Adipose tissue (tissue), 3 donors: ENCODE results near the gene PTPRN2. TPM values are rescaled to one million over a fixed set of nuclear protein-coding genes. Genes with fewer than 3 reads are reported as not detected.
"Not testable (repeated sequence)": the region's sequence is repeated elsewhere in the genome, so short reads cannot be mapped to it uniquely, and the experiment has no call there.

Experiments
- H3K27ac ChIP-seq: one replicate; pipeline ENCODE4 v1.5.1; 2013; ENCODE audit warnings: low read depth, low read length
- WGBS, 3 donors: extraction: QIAGEN DNeasy Blood & Tissue Kit; methylation state at CpG; one replicate each; pipeline ENCODE4 v1.1.7; 2013; 5-methylcytosine and 5-hydroxymethylcytosine counted together
- polyA plus RNA-seq, 3 donors: library from polyadenylated mRNA; stranded (reverse); fragments of 200-250 nt; gene quantifications; one replicate each; pipeline ENCODE4 v1.2.3, GENCODE V29; 2013
- donor health status: healthy with polysubstance abuse.
- donor health status: Bipolar disorder and iron deficiency.
- donor health status: healthy.

PTPRN2 gene
- polyA plus RNA-seq, 3 donors, result 3.7 to 8.0 (median 7.3) TPM

GRCh38 chr7:158508321-158508720, 79.3 kb downstream of the PTPRN2 start:
- not testable (repeated sequence) for H3K27ac ChIP-seq
- 79 to 85% (median 82%) methylated on average over 5 to 11 of the region's 16 CpGs for WGBS, 3 donors

DNA sequence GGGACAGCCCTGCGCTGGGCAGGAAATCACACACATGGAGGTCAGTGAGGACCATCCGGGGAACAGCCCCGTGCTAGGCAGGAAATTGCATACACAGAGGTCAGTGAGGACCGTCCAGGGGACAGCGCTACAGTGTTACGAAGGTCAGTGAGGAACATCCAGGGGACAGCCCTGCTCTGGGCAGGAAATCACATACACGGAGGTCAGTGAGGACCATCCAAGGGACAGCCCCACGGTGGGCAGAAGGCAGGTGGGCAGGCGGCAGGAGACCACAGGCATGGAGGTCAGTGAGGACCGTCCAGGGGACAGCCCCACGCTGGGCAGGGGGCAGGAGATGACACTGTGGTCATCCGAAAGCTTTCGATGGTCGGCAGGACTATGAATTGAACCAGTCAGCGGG, 79.7 kb downstream of the PTPRN2 start:
- WGBS, 3 donors, result 73 to 90% (median 74%) methylated on average over 15 of the region's 15 CpGs
- H3K27ac ChIP-seq, result no peak overlapping the region

- 58 to 81% (median 64%) methylated on average over 7 of the region's 7 CpGs for WGBS, 3 donors
- not testable (repeated sequence) for H3K27ac ChIP-seq
Observed at GRCh38 chr7:158507175-158507574, 80.4 kb downstream of the PTPRN2 start.

DNA sequence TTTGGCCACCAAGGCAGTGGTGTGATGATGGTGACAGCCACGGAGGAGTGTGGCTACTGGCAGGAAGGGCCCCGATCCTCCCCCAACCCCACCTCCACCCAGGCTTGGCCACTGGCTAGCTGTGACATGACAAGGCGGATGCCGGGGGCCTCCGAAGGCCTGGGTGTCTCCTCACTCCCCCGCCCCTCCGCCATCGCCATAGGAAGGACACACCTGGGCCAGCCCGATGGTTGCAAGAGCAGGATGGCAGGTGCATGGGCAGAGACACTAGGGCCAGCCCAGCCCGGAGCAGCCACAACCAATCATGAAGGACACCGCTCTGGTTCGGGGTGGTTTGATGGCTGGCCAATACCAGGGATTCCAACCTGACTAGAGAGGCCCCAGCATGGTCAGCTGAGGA, 81.0 kb downstream of the PTPRN2 start:
- 92 to 97% (median 92%) methylated on average over 12 of the region's 12 CpGs for WGBS, 3 donors
- no peak overlapping the region for H3K27ac ChIP-seq

DNA sequence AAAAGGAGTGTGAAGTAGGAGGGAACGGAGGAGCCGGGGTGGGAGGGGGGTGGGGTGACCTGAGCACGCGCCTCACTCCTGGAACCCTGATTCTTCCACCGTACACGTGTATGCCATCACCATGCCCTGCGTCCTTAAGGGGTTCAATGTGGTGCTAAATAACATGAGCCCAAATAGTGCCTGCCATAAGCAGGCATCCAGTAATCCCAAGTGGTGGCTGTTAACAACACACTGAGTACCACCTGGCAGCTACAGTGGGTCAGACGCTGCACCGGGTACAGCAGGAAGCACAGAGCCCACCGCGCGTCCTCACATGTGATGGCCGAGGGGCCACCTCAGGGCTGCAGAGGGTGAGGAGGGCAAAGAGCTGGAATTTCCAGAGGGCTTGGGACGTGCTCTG, 81.9 kb downstream of the PTPRN2 start:
- H3K27ac ChIP-seq, result no peak overlapping the region
- WGBS, 3 donors, result 95 to 98% (median 97%) methylated on average over 14 of the region's 14 CpGs

DNA sequence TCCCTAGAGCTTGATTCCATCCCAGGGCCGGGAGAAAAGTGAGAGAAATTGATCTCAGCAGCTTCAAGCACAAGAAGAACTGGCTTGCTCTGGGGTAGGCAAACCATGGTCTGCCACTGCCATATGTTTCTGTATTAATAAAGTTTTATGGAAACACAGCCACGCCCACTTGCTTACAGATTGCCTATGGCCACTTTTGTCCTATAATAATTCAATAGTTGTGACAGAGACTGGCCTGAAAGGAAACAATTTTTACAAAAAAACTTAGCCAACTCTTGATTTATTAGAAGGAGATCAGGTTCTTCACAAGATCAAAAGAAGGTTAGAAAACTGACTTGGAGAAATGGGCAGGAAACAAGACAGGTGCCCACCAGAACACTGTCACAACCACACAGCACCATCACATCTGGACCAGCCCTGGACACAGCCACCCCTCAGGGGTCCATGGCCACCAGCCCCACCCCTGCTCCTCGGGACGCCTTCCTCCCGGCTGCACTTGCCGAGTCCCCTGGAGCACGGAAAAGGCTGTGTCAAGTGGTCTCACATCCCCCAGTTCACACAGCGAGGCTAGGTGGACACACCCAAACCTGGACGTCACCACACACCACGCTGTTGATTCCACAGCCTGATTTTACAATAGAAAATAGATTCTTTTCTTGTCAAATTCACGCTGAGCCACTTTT, 85.4 kb downstream of the PTPRN2 start:
- H3K27ac ChIP-seq, result no peak overlapping the region
- 84 to 87% (median 85%) methylated on average over 11 of the region's 11 CpGs for WGBS, 3 donors

DNA sequence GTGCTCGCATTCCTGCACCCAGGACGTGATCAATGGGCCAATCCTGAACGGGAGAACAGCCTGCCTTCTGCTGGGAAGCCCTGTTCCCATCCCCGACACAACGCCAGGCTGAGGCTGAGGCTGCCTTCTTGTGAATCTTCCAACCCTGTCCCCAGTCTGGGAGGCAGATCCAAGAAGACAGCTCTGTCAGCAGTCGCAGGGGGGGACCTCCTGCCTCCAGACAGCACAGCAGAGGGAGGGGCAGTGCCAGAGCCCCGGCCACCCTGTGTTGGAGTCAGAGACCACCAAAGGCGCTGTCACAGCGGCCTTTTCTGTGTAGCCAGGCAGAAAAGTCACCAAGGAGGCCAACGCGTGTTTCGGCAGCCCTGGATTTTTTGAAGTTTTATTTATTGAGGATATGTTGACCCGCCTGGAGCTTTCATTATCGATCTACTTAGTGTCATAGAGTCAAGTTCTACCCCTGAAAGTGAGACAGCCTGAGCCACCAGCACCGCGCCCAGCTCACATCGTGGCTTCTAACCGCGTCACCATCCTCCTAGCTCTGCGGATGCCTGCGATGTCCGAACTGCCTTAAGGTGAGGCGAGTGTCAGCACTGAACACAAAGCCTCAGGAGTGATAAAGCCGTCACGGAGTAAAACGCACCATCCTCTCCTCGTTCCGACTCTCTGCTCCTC, 86.1 kb downstream of the PTPRN2 start:
- H3K27ac ChIP-seq, result no peak overlapping the region
- 81 to 90% (median 85%) methylated on average over 28 of the region's 28 CpGs for WGBS, 3 donors

DNA sequence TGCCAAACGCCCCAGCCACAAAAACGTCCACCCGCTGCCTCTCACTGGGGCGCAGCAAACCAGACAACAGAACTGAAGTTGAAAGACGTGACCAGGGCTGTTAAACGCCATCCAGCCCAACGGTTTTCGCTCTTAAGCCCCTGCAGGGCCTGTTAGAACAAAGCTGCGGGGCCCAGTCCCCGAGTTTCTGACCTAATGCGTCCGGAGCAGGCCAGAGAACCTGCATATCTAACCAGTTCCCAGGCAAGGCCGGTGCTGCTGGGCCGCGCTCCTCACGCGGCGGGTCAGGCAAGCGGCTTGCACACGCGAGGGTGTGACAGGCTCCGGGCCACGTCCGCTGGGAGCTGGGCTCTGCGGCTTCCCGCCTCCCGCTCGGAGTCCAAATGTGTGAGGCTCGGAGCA, 87.0 kb downstream of the PTPRN2 start:
- 55 to 76% (median 64%) methylated on average over 29 of the region's 29 CpGs for WGBS, 3 donors
- no peak overlapping the region for H3K27ac ChIP-seq

GRCh38 chr7:158499082-158499455, 88.6 kb downstream of the PTPRN2 start:
- 78 to 89% (median 82%) methylated on average over 4 of the region's 4 CpGs for WGBS, 3 donors
- H3K27ac ChIP-seq, result no peak overlapping the region

DNA sequence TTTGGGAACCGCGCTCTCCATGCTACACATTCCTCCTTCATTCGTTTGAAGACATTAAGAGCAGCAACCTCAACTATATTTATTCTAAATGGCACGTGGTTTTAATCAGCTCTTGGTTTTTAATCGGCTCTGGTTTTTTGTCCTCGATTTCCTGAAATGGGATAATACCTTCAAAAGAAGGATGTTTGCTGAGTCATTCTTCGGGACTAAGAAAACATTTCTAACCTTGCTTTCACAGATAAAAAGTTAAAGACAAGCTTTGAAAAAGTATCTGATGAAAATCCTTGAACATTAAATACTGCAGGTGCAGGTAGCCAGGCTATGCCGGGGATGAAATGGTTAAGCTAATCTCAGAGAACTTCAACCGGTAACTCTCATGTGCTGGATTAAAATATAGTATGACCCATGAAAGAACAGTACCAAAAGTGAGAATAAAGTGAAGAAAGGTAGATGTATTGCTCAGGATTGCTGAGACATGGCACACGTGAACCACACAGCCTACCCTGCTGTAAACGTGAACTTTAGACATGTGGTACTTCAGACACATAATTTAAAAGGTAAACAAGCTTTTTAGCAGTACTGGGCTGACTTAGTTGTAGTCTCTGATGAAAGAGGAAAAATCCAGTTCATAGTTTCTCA, 89.1 kb downstream of the PTPRN2 start:
- H3K27ac ChIP-seq, result no peak overlapping the region
- WGBS, 3 donors, result 44 to 69% (median 65%) methylated on average over 11 of the region's 11 CpGs

DNA sequence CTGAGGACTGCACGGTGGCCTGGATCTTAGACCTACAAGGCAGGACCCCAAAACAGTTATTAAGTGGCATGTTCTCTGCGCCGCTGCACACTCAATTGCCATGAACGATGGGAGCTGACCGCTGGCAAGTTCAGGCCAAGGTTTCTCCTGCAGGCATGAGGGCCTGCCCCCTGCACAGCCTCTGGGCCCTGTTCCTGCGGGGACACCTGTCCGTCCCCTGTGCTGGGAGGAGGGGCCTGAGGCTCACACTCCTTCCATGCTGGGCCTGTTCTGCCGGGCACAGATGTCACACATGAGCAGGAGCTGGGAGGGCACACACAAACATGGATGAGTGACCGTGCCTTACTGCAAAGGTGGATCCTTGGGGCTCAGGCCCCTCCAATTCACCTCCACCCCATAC, 90.0 kb downstream of the PTPRN2 start:
- 74 to 88% (median 88%) methylated on average over 9 of the region's 9 CpGs for WGBS, 3 donors
- H3K27ac ChIP-seq, result no peak overlapping the region

DNA sequence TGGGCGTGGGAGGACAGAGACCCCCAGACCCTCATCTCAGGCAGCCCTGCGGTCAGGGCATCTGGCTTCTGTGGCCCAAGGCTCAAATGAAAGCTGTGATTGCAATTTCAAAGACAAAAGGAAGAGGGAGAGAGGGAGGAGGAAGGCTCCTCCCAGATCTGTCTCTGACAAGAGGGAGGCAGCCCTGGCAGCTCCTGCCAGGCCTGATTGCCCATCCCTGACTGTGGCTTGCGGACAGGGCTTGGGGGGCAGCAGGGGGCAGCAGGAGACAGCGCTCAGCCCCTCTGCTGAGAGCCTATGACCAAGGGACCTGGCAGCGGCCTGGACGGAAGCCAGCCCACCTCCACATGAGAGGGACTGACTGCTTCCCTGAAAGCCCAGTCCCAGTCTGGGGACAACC, 91.8 kb downstream of the PTPRN2 start:
- no peak overlapping the region for H3K27ac ChIP-seq
- 8 to 56% (median 15%) methylated on average over 5 to 6 of the region's 6 CpGs for WGBS, 3 donors

DNA sequence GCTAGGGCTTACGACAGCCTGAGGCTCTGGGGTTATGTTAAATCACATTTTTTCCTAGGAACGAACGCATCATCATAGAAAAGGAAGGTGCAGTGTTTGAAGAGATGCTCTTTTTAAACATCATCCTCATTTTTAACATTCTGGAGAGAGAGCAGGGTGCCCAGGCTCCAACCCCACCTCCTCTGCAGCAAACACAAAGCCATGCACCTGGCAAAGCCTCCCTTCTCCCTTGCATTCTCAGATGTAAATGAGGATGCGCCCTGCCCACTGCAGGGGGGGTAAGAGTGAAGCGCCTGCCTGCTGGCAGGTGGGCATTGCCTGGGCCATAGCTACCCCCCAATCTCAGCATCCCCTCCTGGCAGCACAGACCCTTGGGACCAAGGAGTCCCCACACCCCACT, 92.4 kb downstream of the PTPRN2 start:
- 44 to 64% (median 50%) methylated on average over 5 of the region's 5 CpGs for WGBS, 3 donors
- H3K27ac ChIP-seq, result no peak overlapping the region

GRCh38 chr7:158494643-158495042, 93.0 kb downstream of the PTPRN2 start:
- 48 to 59% (median 48%) methylated on average over 9 of the region's 9 CpGs for WGBS, 3 donors
- H3K27ac ChIP-seq, result no peak overlapping the region

DNA sequence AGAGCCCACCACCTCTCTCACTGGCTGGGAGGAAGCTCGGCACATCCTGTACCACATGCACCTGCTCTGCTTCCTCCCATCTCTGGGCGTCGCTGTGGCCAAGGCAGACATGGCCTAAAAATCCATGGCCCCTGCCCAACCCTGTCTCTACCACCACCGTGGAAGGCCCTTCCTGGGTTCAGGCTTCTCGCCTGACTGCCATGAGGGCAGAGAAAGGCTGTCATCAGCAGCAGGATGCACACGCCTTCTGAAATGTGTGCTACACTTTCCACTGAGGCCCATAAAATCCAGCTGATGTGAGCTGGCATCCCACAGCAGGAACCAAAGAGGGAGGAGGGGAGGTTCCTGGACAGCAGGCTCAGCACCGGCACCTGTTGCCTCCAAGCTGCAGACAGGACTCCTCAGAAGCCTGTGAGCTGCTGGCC, 93.4 kb downstream of the PTPRN2 start:
- WGBS, 3 donors, result 40 to 58% (median 46%) methylated on average over 7 of the region's 7 CpGs
- H3K27ac ChIP-seq, result no peak overlapping the region

DNA sequence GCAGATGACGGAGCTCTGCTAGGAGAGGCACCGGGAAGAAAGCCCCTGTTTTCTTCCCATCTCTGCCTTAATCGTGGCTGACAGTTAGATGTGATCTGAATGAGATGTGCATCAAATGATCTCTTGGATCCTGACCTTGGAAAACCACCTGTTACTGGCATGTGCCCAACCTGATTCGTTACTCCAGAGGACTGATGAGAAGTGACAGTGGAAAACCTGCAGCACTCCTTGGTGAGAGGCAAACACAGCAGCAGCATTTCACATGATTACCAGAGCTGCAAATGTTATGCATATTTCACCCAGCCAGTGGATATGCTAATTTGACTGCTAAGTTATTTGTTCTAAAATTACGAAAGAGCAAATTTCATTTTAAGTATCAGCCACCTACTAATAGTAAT, 95.3 kb downstream of the PTPRN2 start:
- WGBS, 3 donors, result 68 to 78% (median 71%) methylated on average over 5 of the region's 5 CpGs
- H3K27ac ChIP-seq, result no peak overlapping the region

- WGBS, 3 donors, result 74 to 86% (median 79%) methylated on average over 11 of the region's 11 CpGs
Observed at GRCh38 chr7:158491094-158491493, 96.5 kb downstream of the PTPRN2 start.

GRCh38 chr7:158490171-158490782, 97.3 kb downstream of the PTPRN2 start:
- 94 to 97% (median 94%) methylated on average over 47 of the region's 47 CpGs for WGBS, 3 donors
- no peak overlapping the region for H3K27ac ChIP-seq

More at GRCh38 chr7:158491094-158491493, 96.5 kb downstream of the PTPRN2 start:
- no peak overlapping the region for H3K27ac ChIP-seq

GRCh38 chr7:158489462-158490155, 98.0 kb downstream of the PTPRN2 start:
- 89 to 96% (median 93%) methylated on average over 49 to 51 of the region's 51 CpGs for WGBS, 3 donors

More at GRCh38 chr7:158489462-158490155, 98.0 kb downstream of the PTPRN2 start:
- no peak overlapping the region for H3K27ac ChIP-seq
